ENCODE data around the gene EXOC3L2. TPM values are rescaled to one million over a fixed set of nuclear protein-coding genes. Genes with fewer than 3 reads are reported as not detected.
A peak's percentile ranks its signal among the peaks of the same experiment; 100 is the strongest.

The EXOC3L2 gene
- total RNA-seq, 1 experiment from 2014 or later: not detected

GRCh38 chr19:45180936-45181335, 64.3 kb downstream of the EXOC3L2 start:
- Histone ChIP-seq H3K27ac (ENCODE audit: low read length) (no peak overlapping the region), H2AFZ (ENCODE audit: low read length) (no peak overlapping the region), H3K9ac (ENCODE audit: low read length) (no peak overlapping the region), H3K4me2 (ENCODE audit: low read length) (peak overlapping the region; percentile 97; the same call in 1 of the 2 replicates), H4K20me1 (ENCODE audit: low read length) (no peaks in the 10 kb centered on the region), H3K4me3 (ENCODE audit: low read length) (0 out of 2 replicates have a peak overlapping the region, but pooled peaks have one; percentile 21), H3K79me2 (ENCODE audit: low read length) (peaks cover 31% of the 10 kb centered on the region), H3K9me2 (replicated peaks; ENCODE audit: low read length) (no peaks in the 10 kb centered on the region), H3K27me3 (ENCODE audit: low read length) (no peaks in the 10 kb centered on the region), H3K9me3 (ENCODE audit: low read length) (no peaks in the 10 kb centered on the region), H3F3A (ENCODE audit: low read length, unreplicated experiment) (no peaks in the 10 kb centered on the region), H3K4me1 (ENCODE audit: insufficient read depth, low read length) (peaks cover 11% of the 10 kb centered on the region), H3K36me3 (ENCODE audit: low read depth, low read length) (no peaks in the 10 kb centered on the region)
- ChIA-PET POLR2A (ENCODE audit: unreplicated experiment) (no interaction called here), CTCF (no interaction called here)
- no TSS peak for BruUV-seq (replicated peaks)
- ATAC-seq (no peak), DNase-seq (no peak)
- intact Hi-C loops (cut with micrococcal nuclease): no loop called here
- TF ChIP-seq CTCF (conservative IDR thresholded peaks at IDR 0.05; ENCODE audit: low read depth, low read length): no peak

GRCh38 chr19:45179892-45180370, 65.3 kb downstream of the EXOC3L2 start:
- ATAC-seq: no peak
- H3K27me3 ChIP-seq (ENCODE audit: low read length): no peaks in the 10 kb centered on the region
- H3K9me2 ChIP-seq (replicated peaks; ENCODE audit: low read length): no peaks in the 10 kb centered on the region
- BruUV-seq (replicated peaks): no TSS peak
- TF ChIP-seq CTCF (conservative IDR thresholded peaks at IDR 0.05; ENCODE audit: low read depth, low read length) (no peak), EZH2phosphoT487 (IDR thresholded peaks at IDR 0.05; ENCODE audit: borderline replicate concordance, low read length) (no peak), EZH2 (IDR thresholded peaks at IDR 0.05; ENCODE audit: low read length, unreplicated experiment) (no peak)
- peaks cover 31% of the 10 kb centered on the region for H3K79me2 ChIP-seq (ENCODE audit: low read length)
- no peaks in the 10 kb centered on the region for H3F3A ChIP-seq (ENCODE audit: low read length, unreplicated experiment)
- peak overlapping the region; percentile 97 for H3K4me2 ChIP-seq (ENCODE audit: low read length)
- ChIA-PET POLR2A (ENCODE audit: unreplicated experiment) (no interaction called here), CTCF (no interaction called here)
- peak overlapping the region; percentile 98 for H3K4me3 ChIP-seq (ENCODE audit: low read length)
- DNase-seq: no peak
- H3K4me1 ChIP-seq (ENCODE audit: insufficient read depth, low read length): peaks cover 11% of the 10 kb centered on the region
- peak overlapping the region; percentile 76 for H3K27ac ChIP-seq (ENCODE audit: low read length)
- H2AFZ ChIP-seq (ENCODE audit: low read length): no peak overlapping the region; the same call in 1 of the 2 replicates
- H4K20me1 ChIP-seq (ENCODE audit: low read length): no peaks in the 10 kb centered on the region
- H3K9me3 ChIP-seq (ENCODE audit: low read length): no peaks in the 10 kb centered on the region
- peak overlapping the region; percentile 91 for H3K9ac ChIP-seq (ENCODE audit: low read length)
- H3K36me3 ChIP-seq (ENCODE audit: low read depth, low read length): no peaks in the 10 kb centered on the region
- intact Hi-C loops (cut with micrococcal nuclease): loop anchor here (5.0 kb wide), 1 partner anchor 88 kb away; the partner anchor contains the start of gene PPP1R37

GRCh38 chr19:45179072-45179891, 65.9 kb downstream of the EXOC3L2 start:
- no TSS peak for BruUV-seq (replicated peaks)
- peaks cover 31% of the 10 kb centered on the region for H3K79me2 ChIP-seq (ENCODE audit: low read length)
- H3K4me1 ChIP-seq (ENCODE audit: insufficient read depth, low read length): peaks cover 11% of the 10 kb centered on the region
- H3K27me3 ChIP-seq (ENCODE audit: low read length): no peaks in the 10 kb centered on the region
- ChIA-PET POLR2A (ENCODE audit: unreplicated experiment) (interaction anchor here (0.6 to 1.1 kb wide), 2 partner anchors 30 to 44 kb away, joined by 3 read pairs; no protein-coding TSS in a partner anchor), CTCF (no interaction called here)
- H3K9ac ChIP-seq (ENCODE audit: low read length): peak overlapping the region; percentile 91
- TF ChIP-seq EZH2 (IDR thresholded peaks at IDR 0.05; ENCODE audit: low read length, unreplicated experiment): no peak
- TF ChIP-seq EZH2phosphoT487 (IDR thresholded peaks at IDR 0.05; ENCODE audit: borderline replicate concordance, low read length): no peak
- no peak for TF ChIP-seq CTCF (conservative IDR thresholded peaks at IDR 0.05; ENCODE audit: low read depth, low read length)
- no peaks in the 10 kb centered on the region for H3K36me3 ChIP-seq (ENCODE audit: low read depth, low read length)
- H3F3A ChIP-seq (ENCODE audit: low read length, unreplicated experiment): no peaks in the 10 kb centered on the region
- no peaks in the 10 kb centered on the region for H4K20me1 ChIP-seq (ENCODE audit: low read length)
- peak overlapping the region; percentile 76 for H3K27ac ChIP-seq (ENCODE audit: low read length)
- peak overlapping the region; percentile 98 for H3K4me3 ChIP-seq (ENCODE audit: low read length)
- no peaks in the 10 kb centered on the region for H3K9me2 ChIP-seq (replicated peaks; ENCODE audit: low read length)
- ATAC-seq (no peak), DNase-seq (peak; percentile 30)
- H3K9me3 ChIP-seq (ENCODE audit: low read length): no peaks in the 10 kb centered on the region
- peak overlapping the region; percentile 85 for H2AFZ ChIP-seq (ENCODE audit: low read length)
- intact Hi-C loops (cut with micrococcal nuclease): loop anchor here (5.0 kb wide), 1 partner anchor 87 kb away; the partner anchor contains the start of gene PPP1R37
- H3K4me2 ChIP-seq (ENCODE audit: low read length): peak overlapping the region; percentile 97
